Keratinocyte (primary cell): ENCODE results near the gene RRAGC. TPM values are rescaled to one million over a fixed set of nuclear protein-coding genes. Genes with fewer than 3 reads are reported as not detected.

Experiments used
- DNase-seq: peaks from one replicate; pipeline ENCODE4 v3.0.0-alpha.2; 2011; ENCODE audit warnings: low read depth, missing footprints, low spot score
- FAIRE-seq: peaks from 2 replicates; lab custom pipeline; 2011; peaks lifted over from hg19 to GRCh38; lab: Jason Lieb, UNC
- H2AFZ ChIP-seq: 2 replicates; pipeline ENCODE4 v1.6.0; 2012; ENCODE audit warnings: low read length, control low read depth, inconsistent platforms; ENCODE audit not compliant: control insufficient read depth
- H3K27ac ChIP-seq: 2 replicates; pipeline ENCODE4 v1.5.1; 2011; ENCODE audit warnings: low read length; ENCODE audit not compliant: control insufficient read depth, insufficient read depth
- H3K27me3 ChIP-seq: 3 replicates; pipeline ENCODE4 v1.6.0; 2011; ENCODE audit warnings: low read length; ENCODE audit not compliant: control insufficient read depth, insufficient read depth; ENCODE audit errors: extremely low read depth
- H3K36me3 ChIP-seq, 2 experiments: 2 replicates in 1 of 2; 3 replicates in 1 of 2; pipeline ENCODE4 v1.5.1; 2011; ENCODE audit warnings: low read length in 2 of 2, mild to moderate bottlenecking in 1 of 2; ENCODE audit not compliant: control insufficient read depth in 2 of 2, insufficient read depth in 2 of 2; ENCODE audit errors: extremely low read depth in 1 of 2
- H3K4me1 ChIP-seq: 3 replicates; pipeline ENCODE4 v1.5.1; 2011; ENCODE audit warnings: low read length; ENCODE audit not compliant: control insufficient read depth, insufficient read depth; ENCODE audit errors: extremely low read depth
- H3K4me2 ChIP-seq: 3 replicates; pipeline ENCODE4 v1.6.0; 2011; ENCODE audit warnings: low read depth, low read length; ENCODE audit not compliant: control insufficient read depth, insufficient read depth; ENCODE audit errors: extremely low read depth
- H3K4me3 ChIP-seq, 3 experiments: fragments of 200-600 bp in 1 of 3; sonication (generic) in 1 of 3; 2 replicates in 2 of 3; 3 replicates in 1 of 3; pipeline ENCODE4 v1.5.1; 2011 to 2016; ENCODE audit warnings: low read length in 3 of 3, mild to moderate bottlenecking in 3 of 3, control low read depth in 2 of 3, inconsistent platforms in 1 of 3, low read depth in 1 of 3, mixed read lengths in 1 of 3, mixed run types in 1 of 3, moderate library complexity in 1 of 3; ENCODE audit not compliant: control insufficient read depth in 2 of 3, insufficient read depth in 2 of 3; ENCODE audit errors: extremely low read depth in 1 of 3
- H3K79me2 ChIP-seq: 2 replicates; pipeline ENCODE4 v1.6.0; 2012; ENCODE audit warnings: low read length; ENCODE audit not compliant: control insufficient read depth, insufficient read depth
- H3K9ac ChIP-seq: 3 replicates; pipeline ENCODE4 v1.6.0; 2011; ENCODE audit warnings: low read length; ENCODE audit not compliant: control insufficient read depth, insufficient read depth; ENCODE audit errors: extremely low read depth
- H3K9me1 ChIP-seq: 3 replicates; pipeline ENCODE4 v1.6.0; 2011; ENCODE audit warnings: low read length; ENCODE audit not compliant: control insufficient read depth, insufficient read depth; ENCODE audit errors: extremely low read depth
- H3K9me3 ChIP-seq: 2 replicates; pipeline ENCODE4 v1.5.1; 2012; ENCODE audit warnings: low read depth, low read length; ENCODE audit not compliant: control insufficient read depth
- H4K20me1 ChIP-seq: 3 replicates; pipeline ENCODE4 v1.6.0; 2011; ENCODE audit warnings: low read length; ENCODE audit not compliant: control insufficient read depth, insufficient read depth; ENCODE audit errors: extremely low read depth
- EZH2 ChIP-seq: IDR thresholded peaks from one replicate; pipeline ENCODE4 v1.6.1; 2012; ENCODE audit warnings: inconsistent platforms, mild to moderate bottlenecking, low read length, moderate library complexity
- dilution Hi-C: fragments of 300-500 bp; cut with MboI; formaldehyde crosslinking; loops from one replicate; pipeline ENCODE4 v1.7.0; 2020; ENCODE audit warnings: low sequenced_read_pairs; ENCODE audit not compliant: extremely low pct_ligation_motif_present
- polyA plus RNA-seq, 5 experiments: library from polyadenylated mRNA; depleted of rRNA in 3 of 5; stranded (reverse) in 3 of 5; stranded (forward) in 1 of 5; unstranded in 1 of 5; fragments of >200 nt; gene quantifications; 1 replicate in 1 of 5; 2 replicates in 3 of 5; 3 replicates in 1 of 5; pipeline versions ENCODE4 v1.2.1 to v1.2.3, GENCODE V29; 2011 to 2012; ENCODE audit warnings: missing spikeins in 2 of 5, low read depth in 1 of 5, low replicate concordance in 1 of 5
- TF ChIP-seq, protein P1 (sequence below), 3 experiments: IDR thresholded peaks in 1 of 3; conservative IDR thresholded peaks in 1 of 3; optimal IDR thresholded peaks in 1 of 3; 2 replicates in 2 of 3; 3 replicates in 1 of 3; pipeline versions ENCODE3 to v1.5.1; 2011; ENCODE audit warnings: low read length in 3 of 3, mild to moderate bottlenecking in 3 of 3, moderate library complexity in 2 of 3, control low read depth in 1 of 3, inconsistent platforms in 1 of 3; ENCODE audit not compliant: insufficient read depth in 2 of 3; ENCODE audit errors: extremely low read depth in 1 of 3

The RRAGC gene
- polyA plus RNA-seq, 1 donor (not counting 4 experiments of a cell fraction or from before 2014, with no cell fraction given) = 37.8 TPM

GRCh38 chr1:38815903-38816627 lies 43.5 kb downstream of the RRAGC start:
- FAIRE-seq = no peak
- H3K36me3 ChIP-seq = no peaks in the 10 kb centered on the region
- no peaks in the 10 kb centered on the region for H3K4me1 ChIP-seq
- no peak overlapping the region for H3K27ac ChIP-seq
- peak; percentile 87 for TF ChIP-seq EZH2
- TF ChIP-seq, protein P1, sequence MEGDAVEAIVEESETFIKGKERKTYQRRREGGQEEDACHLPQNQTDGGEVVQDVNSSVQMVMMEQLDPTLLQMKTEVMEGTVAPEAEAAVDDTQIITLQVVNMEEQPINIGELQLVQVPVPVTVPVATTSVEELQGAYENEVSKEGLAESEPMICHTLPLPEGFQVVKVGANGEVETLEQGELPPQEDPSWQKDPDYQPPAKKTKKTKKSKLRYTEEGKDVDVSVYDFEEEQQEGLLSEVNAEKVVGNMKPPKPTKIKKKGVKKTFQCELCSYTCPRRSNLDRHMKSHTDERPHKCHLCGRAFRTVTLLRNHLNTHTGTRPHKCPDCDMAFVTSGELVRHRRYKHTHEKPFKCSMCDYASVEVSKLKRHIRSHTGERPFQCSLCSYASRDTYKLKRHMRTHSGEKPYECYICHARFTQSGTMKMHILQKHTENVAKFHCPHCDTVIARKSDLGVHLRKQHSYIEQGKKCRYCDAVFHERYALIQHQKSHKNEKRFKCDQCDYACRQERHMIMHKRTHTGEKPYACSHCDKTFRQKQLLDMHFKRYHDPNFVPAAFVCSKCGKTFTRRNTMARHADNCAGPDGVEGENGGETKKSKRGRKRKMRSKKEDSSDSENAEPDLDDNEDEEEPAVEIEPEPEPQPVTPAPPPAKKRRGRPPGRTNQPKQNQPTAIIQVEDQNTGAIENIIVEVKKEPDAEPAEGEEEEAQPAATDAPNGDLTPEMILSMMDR (optimal IDR thresholded peaks at IDR 0.05 in 1 of 3, IDR thresholded peaks at IDR 0.05 in 1 of 3, conservative IDR thresholded peaks at IDR 0.05 in 1 of 3; ENCODE audit: extremely low read depth in 1 of 3, insufficient read depth in 2 of 3, low read length in 3 of 3) = peak in 1 of 3 experiments; percentile 18
- H3K4me3 ChIP-seq = no peak overlapping the region
- DNase-seq = no peak
- no peaks in the 10 kb centered on the region for H3K9me1 ChIP-seq
- H3K4me2 ChIP-seq = peak overlapping the region; percentile 12
- peaks cover 70% of the 10 kb centered on the region for H3K27me3 ChIP-seq
- no peak overlapping the region for H3K9ac ChIP-seq
- dilution Hi-C loops = loop anchor here (25.0 kb wide), 1 partner anchor 279 kb away; no protein-coding TSS in a partner anchor
- no peaks in the 10 kb centered on the region for H3K9me3 ChIP-seq
- H2AFZ ChIP-seq = no peak overlapping the region
- no peaks in the 10 kb centered on the region for H3K79me2 ChIP-seq
- no peaks in the 10 kb centered on the region for H4K20me1 ChIP-seq

DNA sequence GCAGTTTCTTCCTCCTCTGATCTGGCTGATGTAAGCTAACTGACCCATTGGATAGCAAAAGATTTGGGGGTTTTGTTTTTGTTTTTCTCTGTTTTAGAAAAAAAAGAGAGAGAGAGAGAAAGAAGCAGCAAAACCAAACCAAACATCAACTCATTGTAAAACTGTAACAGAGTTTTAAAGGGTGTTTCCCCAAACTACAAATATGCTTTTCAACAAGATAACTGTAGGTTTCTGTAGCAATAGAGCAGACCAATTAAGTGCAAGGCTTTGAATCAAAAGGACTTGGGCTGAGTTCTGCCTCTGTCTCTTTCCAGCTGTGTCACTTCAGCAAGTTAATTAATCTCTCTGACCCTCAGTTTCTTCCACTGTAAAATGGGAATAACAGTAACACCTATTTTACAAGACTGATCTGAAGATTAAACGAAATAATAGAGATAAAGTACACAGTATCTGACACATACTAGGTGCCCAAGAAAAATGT lies 44.5 kb downstream of the RRAGC start:
- Histone ChIP-seq H3K27me3 (peaks cover 73% of the 10 kb centered on the region), H3K9me3 (no peaks in the 10 kb centered on the region), H2AFZ (no peak overlapping the region), H3K27ac (no peak overlapping the region), H3K4me3 (no peak overlapping the region), H3K79me2 (no peaks in the 10 kb centered on the region), H3K36me3 (no peaks in the 10 kb centered on the region), H3K4me2 (no peak overlapping the region), H3K9me1 (no peaks in the 10 kb centered on the region), H4K20me1 (no peaks in the 10 kb centered on the region), H3K4me1 (no peaks in the 10 kb centered on the region), H3K9ac (no peak overlapping the region)
- no peak for FAIRE-seq
- no peak for DNase-seq
- no peak for TF ChIP-seq EZH2
- TF ChIP-seq, protein P1 (optimal IDR thresholded peaks at IDR 0.05 in 1 of 3, IDR thresholded peaks at IDR 0.05 in 1 of 3, conservative IDR thresholded peaks at IDR 0.05 in 1 of 3; ENCODE audit: extremely low read depth in 1 of 3, insufficient read depth in 2 of 3, low read length in 3 of 3) = no peak
- dilution Hi-C loops = loop anchor here (25.0 kb wide), 1 partner anchor 278 kb away; no protein-coding TSS in a partner anchor
